Measurements from ENCODE around the gene TTC36.
"Not testable (repeated sequence)": the region's sequence is repeated elsewhere in the genome, so short reads cannot be mapped to it uniquely, and the experiment has no call there.

The TTC36 gene

GRCh38 chr11:118547132-118547531 lies 19.9 kb downstream of the TTC36 start:
- 0 out of 2 replicates have a peak, but pooled peaks cover 5% of the 10 kb centered on the region for H3K36me3 ChIP-seq (ENCODE audit: control insufficient read depth, insufficient read depth, low read length)

GRCh38 chr11:118552341-118552740 lies 25.1 kb downstream of the TTC36 start:
- Histone ChIP-seq H3K4me1 (ENCODE audit: control insufficient read depth, insufficient read depth, low read length) (no peaks in the 10 kb centered on the region), H3K36me3 (ENCODE audit: control insufficient read depth, insufficient read depth, low read length) (0 out of 2 replicates have a peak, but pooled peaks cover 6% of the 10 kb centered on the region), H3K27me3 (ENCODE audit: control insufficient read depth, insufficient read depth, low read length) (no peaks in the 10 kb centered on the region), H3K4me3 (ENCODE audit: low read length) (no peak overlapping the region), H3K9me3 (ENCODE audit: control insufficient read depth, insufficient read depth, low read length) (no peaks in the 10 kb centered on the region), H3K27ac (ENCODE audit: low read length) (no peak overlapping the region)
- DNase-seq (ENCODE audit: low read depth, low spot score): no peak
- no CpG with 5 or more reads among the region's 4 CpGs for WGBS (ENCODE audit: insufficient coverage, insufficient read length)

More at GRCh38 chr11:118547132-118547531, 19.9 kb downstream of the TTC36 start:
- Histone ChIP-seq H3K4me3 (ENCODE audit: low read length) (no peak overlapping the region), H3K27ac (ENCODE audit: low read length) (no peak overlapping the region), H3K4me1 (ENCODE audit: control insufficient read depth, insufficient read depth, low read length) (no peaks in the 10 kb centered on the region), H3K27me3 (ENCODE audit: control insufficient read depth, insufficient read depth, low read length) (no peaks in the 10 kb centered on the region), H3K9me3 (ENCODE audit: control insufficient read depth, insufficient read depth, low read length) (no peaks in the 10 kb centered on the region)
- no peak for DNase-seq (ENCODE audit: low read depth, low spot score)
- WGBS (ENCODE audit: insufficient coverage, insufficient read length): no CpG with 5 or more reads among the region's 2 CpGs

DNA sequence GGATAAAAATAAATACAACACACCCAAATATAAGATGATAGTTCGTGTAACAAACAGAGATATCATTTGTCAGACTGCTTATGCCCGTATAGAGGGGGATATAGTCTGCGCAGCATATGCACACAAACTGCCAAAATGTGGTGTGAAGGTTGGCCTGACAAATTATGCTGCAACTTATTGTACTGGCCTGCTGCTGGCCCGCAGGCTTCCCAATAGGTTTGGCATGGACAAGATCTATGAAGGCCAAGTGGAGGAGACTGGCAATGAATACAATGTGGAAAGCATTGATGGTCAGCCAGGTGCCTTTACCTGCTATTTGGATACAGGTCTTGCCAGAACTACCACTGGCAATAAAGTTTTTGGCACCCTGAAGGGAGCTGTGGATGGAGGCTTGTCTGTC lies 33.5 kb downstream of the TTC36 start:
- H3K36me3 ChIP-seq (ENCODE audit: control insufficient read depth, insufficient read depth, low read length): no peaks in the 10 kb centered on the region
- no CpG with 5 or more reads among the region's 4 CpGs for WGBS (ENCODE audit: insufficient coverage, insufficient read length)
- no peaks in the 10 kb centered on the region for H3K4me1 ChIP-seq (ENCODE audit: control insufficient read depth, insufficient read depth, low read length)
- H3K9me3 ChIP-seq (ENCODE audit: control insufficient read depth, insufficient read depth, low read length): no peaks in the 10 kb centered on the region
- no peak overlapping the region for H3K4me3 ChIP-seq (ENCODE audit: low read length)
- DNase-seq (ENCODE audit: low read depth, low spot score): no peak
- H3K27ac ChIP-seq (ENCODE audit: low read length): no peak overlapping the region
- H3K27me3 ChIP-seq (ENCODE audit: control insufficient read depth, insufficient read depth, low read length): no peaks in the 10 kb centered on the region

GRCh38 chr11:118565051-118565450 lies 37.8 kb downstream of the TTC36 start:
- H3K27me3 ChIP-seq (ENCODE audit: control insufficient read depth, insufficient read depth, low read length): no peaks in the 10 kb centered on the region
- H3K9me3 ChIP-seq (ENCODE audit: control insufficient read depth, insufficient read depth, low read length): no peaks in the 10 kb centered on the region
- no peaks in the 10 kb centered on the region for H3K4me1 ChIP-seq (ENCODE audit: control insufficient read depth, insufficient read depth, low read length)
- no peak overlapping the region for H3K27ac ChIP-seq (ENCODE audit: low read length)
- no CpG with 5 or more reads among the region's 5 CpGs for WGBS (ENCODE audit: insufficient coverage, insufficient read length)
- H3K36me3 ChIP-seq (ENCODE audit: control insufficient read depth, insufficient read depth, low read length): no peaks in the 10 kb centered on the region
- no peak overlapping the region for H3K4me3 ChIP-seq (ENCODE audit: low read length)
- DNase-seq (ENCODE audit: low read depth, low spot score): no peak

DNA sequence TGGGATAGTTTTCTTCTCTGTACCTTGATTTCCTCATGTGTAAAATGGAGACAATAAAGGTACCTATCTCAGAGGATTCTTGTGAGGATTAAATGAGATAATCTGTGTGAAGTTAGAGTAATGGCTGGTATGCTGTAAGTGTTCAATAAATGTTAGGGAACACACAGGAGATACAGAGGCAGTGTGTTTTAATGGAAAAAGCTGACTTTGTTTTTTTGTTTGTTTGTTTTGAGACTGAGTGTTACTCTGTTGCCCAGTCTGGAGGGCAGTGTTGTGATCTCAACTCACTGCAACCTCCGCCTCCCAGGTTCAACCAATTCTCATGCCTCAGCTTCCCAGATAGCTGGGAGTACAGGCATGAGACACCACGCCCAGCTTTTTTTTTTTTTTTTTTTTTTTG lies 42.4 kb downstream of the TTC36 start:
- Histone ChIP-seq H3K9me3 (ENCODE audit: control insufficient read depth, insufficient read depth, low read length) (no peaks in the 10 kb centered on the region), H3K36me3 (ENCODE audit: control insufficient read depth, insufficient read depth, low read length) (no peaks in the 10 kb centered on the region), H3K27ac (ENCODE audit: low read length) (no peak overlapping the region), H3K4me1 (ENCODE audit: control insufficient read depth, insufficient read depth, low read length) (no peaks in the 10 kb centered on the region), H3K4me3 (ENCODE audit: low read length) (no peak overlapping the region), H3K27me3 (ENCODE audit: control insufficient read depth, insufficient read depth, low read length) (no peaks in the 10 kb centered on the region)
- no peak for DNase-seq (ENCODE audit: low read depth, low spot score)
- WGBS (ENCODE audit: insufficient coverage, insufficient read length): no CpG with 5 or more reads among the region's 2 CpGs

- no peaks in the 10 kb centered on the region for H3K9me3 ChIP-seq (ENCODE audit: control insufficient read depth, insufficient read depth, low read length)
- no peaks in the 10 kb centered on the region for H3K36me3 ChIP-seq (ENCODE audit: control insufficient read depth, insufficient read depth, low read length)
- H3K27ac ChIP-seq (ENCODE audit: low read length): no peak overlapping the region
- WGBS (ENCODE audit: insufficient coverage, insufficient read length): no CpG with 5 or more reads among the region's 1 CpG
- no peak overlapping the region for H3K4me3 ChIP-seq (ENCODE audit: low read length)
- H3K27me3 ChIP-seq (ENCODE audit: control insufficient read depth, insufficient read depth, low read length): no peaks in the 10 kb centered on the region
- no peaks in the 10 kb centered on the region for H3K4me1 ChIP-seq (ENCODE audit: control insufficient read depth, insufficient read depth, low read length)
- DNase-seq (ENCODE audit: low read depth, low spot score): no peak
These were observed 43.5 kb downstream of the TTC36 start for GRCh38 chr11:118570787-118571186.

DNA sequence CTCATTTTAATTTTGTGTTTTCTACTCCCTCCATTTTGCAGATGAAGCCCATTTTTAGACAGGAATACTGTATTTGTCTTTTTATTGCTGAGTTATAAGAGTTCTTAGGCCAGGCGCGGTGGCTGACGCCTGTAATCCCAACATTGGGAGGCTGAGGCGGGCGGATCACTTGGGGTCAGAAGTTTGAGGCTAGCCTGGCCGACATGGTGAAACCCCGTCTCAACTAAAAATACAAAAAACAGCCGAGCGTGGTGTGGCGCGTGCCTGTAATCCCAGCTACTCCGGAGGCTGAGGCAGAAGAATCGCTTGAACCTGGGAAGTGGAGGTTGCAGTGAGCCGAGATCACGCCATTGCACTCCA lies 44.4 kb downstream of the TTC36 start:
- H3K36me3 ChIP-seq (ENCODE audit: control insufficient read depth, insufficient read depth, low read length); DNase-seq (ENCODE audit: low read depth, low spot score); H3K27ac ChIP-seq (ENCODE audit: low read length); H3K9me3 ChIP-seq (ENCODE audit: control insufficient read depth, insufficient read depth, low read length); H3K4me1 ChIP-seq (ENCODE audit: control insufficient read depth, insufficient read depth, low read length); H3K4me3 ChIP-seq (ENCODE audit: low read length); H3K27me3 ChIP-seq (ENCODE audit: control insufficient read depth, insufficient read depth, low read length): not testable (repeated sequence)
- no CpG with 5 or more reads among the region's 15 CpGs for WGBS (ENCODE audit: insufficient coverage, insufficient read length)

DNA sequence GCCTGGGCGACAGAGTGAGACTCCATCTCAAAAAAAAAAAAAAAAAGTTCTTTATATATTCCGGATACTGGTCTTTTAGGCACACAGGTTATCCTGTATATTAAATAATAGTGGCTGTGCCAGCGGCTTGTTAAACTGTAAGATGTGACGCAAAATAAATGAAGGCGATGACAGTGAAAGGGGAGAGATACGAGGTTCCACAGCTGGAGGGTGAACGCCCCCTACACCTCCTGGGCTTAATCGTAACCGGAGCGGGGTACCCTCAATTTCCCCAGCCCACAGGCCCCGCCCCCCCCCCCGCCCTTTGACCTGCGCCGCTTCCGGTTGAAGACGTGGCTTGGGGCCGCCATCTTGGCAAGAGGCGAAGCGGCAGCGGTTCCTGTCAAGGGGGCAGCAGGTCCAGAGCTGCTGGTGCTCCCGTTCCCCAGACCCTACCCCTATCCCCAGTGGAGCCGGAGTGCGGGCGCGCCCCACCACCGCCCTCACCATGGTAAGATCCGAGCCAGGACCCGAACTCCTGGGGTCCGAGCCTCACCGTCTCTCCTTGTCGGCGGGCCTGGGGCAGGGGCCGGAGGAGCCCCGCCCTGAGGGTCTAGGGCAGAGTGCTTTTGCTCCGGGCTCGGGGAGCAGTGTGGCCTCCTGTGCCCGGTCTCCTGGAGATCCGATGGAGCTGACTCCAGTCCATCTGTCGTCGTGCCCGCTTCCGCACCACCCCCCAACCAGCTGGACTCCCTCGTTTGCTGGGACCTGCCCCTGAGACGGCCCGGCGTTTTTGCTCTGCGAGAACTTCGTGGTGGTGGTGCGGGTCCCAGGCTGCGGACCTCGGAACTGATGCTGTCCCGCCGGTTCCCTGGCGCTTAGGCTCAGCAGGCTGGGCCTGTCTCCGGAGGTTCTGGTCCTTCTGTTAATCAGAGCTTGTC lies 45.0 kb downstream of the TTC36 start, which contains the start of gene ARCN1:
Gene ARCN1 (plus strand): TSS at position 349 of the 920 bp plus-strand sequence. CDS start 139 bp downstream, at position 488.
- Histone ChIP-seq H3K4me1 (ENCODE audit: control insufficient read depth, insufficient read depth, low read length) (no peaks in the 10 kb centered on the region), H3K27ac (ENCODE audit: low read length) (no peak within 1 kb of the TSS), H3K9me3 (ENCODE audit: control insufficient read depth, insufficient read depth, low read length) (no peaks in the 10 kb centered on the region), H3K27me3 (ENCODE audit: control insufficient read depth, insufficient read depth, low read length) (no peaks in the 10 kb centered on the region), H3K36me3 (ENCODE audit: control insufficient read depth, insufficient read depth, low read length) (no peaks in the 10 kb centered on the region), H3K4me3 (ENCODE audit: low read length) (peak within 1 kb of the TSS; percentile 94)
- WGBS (ENCODE audit: insufficient coverage, insufficient read length): no CpG with 5 or more reads among the region's 55 CpGs
- peak; percentile 54 for DNase-seq (ENCODE audit: low read depth, low spot score)

DNA sequence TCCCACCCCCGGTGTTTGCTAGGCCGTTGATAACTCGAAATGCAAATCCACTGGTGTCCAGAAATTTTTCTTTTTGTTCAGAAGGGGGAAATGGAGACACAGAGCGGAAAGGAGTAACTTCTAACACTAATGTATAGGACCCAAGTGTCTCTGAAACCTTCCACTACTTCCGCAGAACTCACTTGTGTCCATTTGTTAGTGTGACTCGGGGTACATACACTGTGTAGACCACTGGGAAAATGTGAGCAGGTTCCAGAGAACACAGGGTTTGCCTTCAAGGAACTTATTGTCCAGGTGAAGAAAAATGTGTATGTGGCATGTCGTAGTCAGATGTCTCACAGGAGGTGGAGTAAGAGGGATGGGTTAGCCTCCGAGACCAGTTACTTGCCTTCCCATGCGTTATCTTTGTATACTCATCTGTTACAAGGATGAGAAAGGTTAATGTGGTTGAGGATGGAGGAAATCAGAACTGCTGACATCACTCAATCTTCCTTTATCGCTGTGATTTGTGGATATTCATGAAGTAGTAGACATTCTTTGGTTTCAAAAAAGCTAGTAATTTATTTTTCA lies 45.8 kb downstream of the TTC36 start:
- Histone ChIP-seq H3K36me3 (ENCODE audit: control insufficient read depth, insufficient read depth, low read length) (no peaks in the 10 kb centered on the region), H3K27me3 (ENCODE audit: control insufficient read depth, insufficient read depth, low read length) (no peaks in the 10 kb centered on the region), H3K9me3 (ENCODE audit: control insufficient read depth, insufficient read depth, low read length) (no peaks in the 10 kb centered on the region), H3K4me3 (ENCODE audit: low read length) (peak overlapping the region; percentile 94; the same call in 1 of the 2 replicates), H3K27ac (ENCODE audit: low read length) (no peak overlapping the region), H3K4me1 (ENCODE audit: control insufficient read depth, insufficient read depth, low read length) (no peaks in the 10 kb centered on the region)
- no peak for DNase-seq (ENCODE audit: low read depth, low spot score)
- WGBS (ENCODE audit: insufficient coverage, insufficient read length): no CpG with 5 or more reads among the region's 10 CpGs

GRCh38 chr11:118574636-118575035 lies 47.4 kb downstream of the TTC36 start:
- no peaks in the 10 kb centered on the region for H3K4me1 ChIP-seq (ENCODE audit: control insufficient read depth, insufficient read depth, low read length)
- H3K36me3 ChIP-seq (ENCODE audit: control insufficient read depth, insufficient read depth, low read length): no peaks in the 10 kb centered on the region
- H3K27ac ChIP-seq (ENCODE audit: low read length): no peak overlapping the region
- H3K9me3 ChIP-seq (ENCODE audit: control insufficient read depth, insufficient read depth, low read length): no peaks in the 10 kb centered on the region
- DNase-seq (ENCODE audit: low read depth, low spot score): no peak
- H3K27me3 ChIP-seq (ENCODE audit: control insufficient read depth, insufficient read depth, low read length): no peaks in the 10 kb centered on the region
- H3K4me3 ChIP-seq (ENCODE audit: low read length): no peak overlapping the region
- WGBS (ENCODE audit: insufficient coverage, insufficient read length): no CpG with 5 or more reads among the region's 7 CpGs

Measured in iPS DF 6.9 (cell line).